ENCODE results near the gene KCNMA1.

Gene KCNMA1

DNA sequence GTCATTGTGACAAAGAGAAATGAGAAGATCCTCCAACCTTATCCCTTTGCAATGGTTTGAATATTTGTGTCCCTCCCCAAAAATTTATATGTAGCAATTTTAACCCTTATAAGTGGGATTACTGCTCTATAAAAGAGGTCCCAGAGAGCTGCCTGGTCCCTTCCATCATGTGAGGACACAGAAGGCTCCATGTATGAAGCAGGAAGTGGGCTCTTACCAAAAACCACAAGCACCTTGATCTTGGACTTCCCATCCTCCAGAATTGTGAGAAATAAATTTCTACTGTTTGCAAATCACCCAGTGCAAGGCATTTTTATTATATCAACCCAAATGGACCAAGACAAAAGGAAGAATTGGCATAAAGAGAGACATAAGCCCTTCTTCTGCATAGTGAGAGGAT, 95.7 kb downstream of the KCNMA1 start:
- no peak overlapping the region for H3K4me3 ChIP-seq (ENCODE audit: insufficient read depth, low read depth, low read length, poor library complexity, severe bottlenecking)
- H3K27ac ChIP-seq (ENCODE audit: insufficient read depth, low read length, poor library complexity, severe bottlenecking): no peak overlapping the region
- no peaks in the 10 kb centered on the region for H3K36me3 ChIP-seq (ENCODE audit: control insufficient read depth, insufficient read depth, low read length)
- no peaks in the 10 kb centered on the region for H3K27me3 ChIP-seq (replicated peaks; ENCODE audit: control insufficient read depth, insufficient read depth, low read length, poor library complexity, severe bottlenecking)
- DNase-seq: no peak
- H3K9me3 ChIP-seq (ENCODE audit: control insufficient read depth, low read length): no peaks in the 10 kb centered on the region
- H3K4me1 ChIP-seq (ENCODE audit: control insufficient read depth, insufficient read depth, low read length, poor library complexity, severe bottlenecking): no peaks in the 10 kb centered on the region

- no peaks in the 10 kb centered on the region for H3K4me1 ChIP-seq (ENCODE audit: control insufficient read depth, insufficient read depth, low read length, poor library complexity, severe bottlenecking)
- H3K4me3 ChIP-seq (ENCODE audit: insufficient read depth, low read depth, low read length, poor library complexity, severe bottlenecking): no peak overlapping the region
- H3K36me3 ChIP-seq (ENCODE audit: control insufficient read depth, insufficient read depth, low read length): no peaks in the 10 kb centered on the region
- no peak overlapping the region for H3K27ac ChIP-seq (ENCODE audit: insufficient read depth, low read length, poor library complexity, severe bottlenecking)
- H3K27me3 ChIP-seq (replicated peaks; ENCODE audit: control insufficient read depth, insufficient read depth, low read length, poor library complexity, severe bottlenecking): no peaks in the 10 kb centered on the region
- DNase-seq: no peak
- no peaks in the 10 kb centered on the region for H3K9me3 ChIP-seq (ENCODE audit: control insufficient read depth, low read length)
Observed at GRCh38 chr10:77541247-77541646, 96.4 kb downstream of the KCNMA1 start.

DNA sequence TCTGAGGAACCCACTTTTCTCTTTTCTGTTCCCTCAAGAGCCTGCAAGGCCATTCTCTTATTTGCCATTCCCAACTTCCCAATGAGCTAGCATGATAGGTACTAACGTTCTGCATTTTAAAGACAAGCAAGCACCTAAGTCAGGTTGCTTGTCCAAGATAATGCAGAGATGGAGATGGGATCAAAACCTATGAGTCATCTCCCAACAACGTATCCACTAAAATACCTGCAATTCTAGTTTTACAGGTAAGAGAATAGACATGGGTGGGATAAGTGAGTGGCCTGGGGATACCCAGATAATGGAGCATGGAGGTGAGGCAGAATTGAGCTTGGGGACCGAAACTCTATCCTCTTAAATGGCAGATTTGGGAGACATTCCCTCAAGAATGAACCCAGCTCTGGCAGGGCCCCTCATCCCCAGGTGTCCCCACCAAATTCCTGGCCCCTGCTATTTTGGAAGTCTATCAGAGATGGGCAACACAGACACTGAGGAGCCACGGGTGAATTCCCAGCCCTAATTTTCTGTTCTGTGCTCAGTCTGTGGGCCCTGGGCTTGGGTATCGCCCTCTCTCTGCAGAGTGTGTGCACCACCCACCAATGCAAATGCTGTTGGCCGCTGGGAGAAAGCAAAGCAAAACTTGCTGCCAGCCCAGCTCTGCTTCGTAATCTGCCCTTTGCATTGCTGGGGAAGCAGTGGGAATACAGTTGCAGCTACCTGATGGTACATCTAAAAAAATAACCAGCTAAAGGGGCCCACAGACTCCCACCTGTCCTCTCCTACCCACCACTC, 98.3 kb downstream of the KCNMA1 start:
- Histone ChIP-seq H3K36me3 (ENCODE audit: control insufficient read depth, insufficient read depth, low read length) (no peaks in the 10 kb centered on the region), H3K27ac (ENCODE audit: insufficient read depth, low read length, poor library complexity, severe bottlenecking) (no peak overlapping the region), H3K9me3 (ENCODE audit: control insufficient read depth, low read length) (no peaks in the 10 kb centered on the region), H3K27me3 (replicated peaks; ENCODE audit: control insufficient read depth, insufficient read depth, low read length, poor library complexity, severe bottlenecking) (no peaks in the 10 kb centered on the region), H3K4me1 (ENCODE audit: control insufficient read depth, insufficient read depth, low read length, poor library complexity, severe bottlenecking) (no peaks in the 10 kb centered on the region), H3K4me3 (ENCODE audit: insufficient read depth, low read depth, low read length, poor library complexity, severe bottlenecking) (no peak overlapping the region)
- no peak for DNase-seq

DNA sequence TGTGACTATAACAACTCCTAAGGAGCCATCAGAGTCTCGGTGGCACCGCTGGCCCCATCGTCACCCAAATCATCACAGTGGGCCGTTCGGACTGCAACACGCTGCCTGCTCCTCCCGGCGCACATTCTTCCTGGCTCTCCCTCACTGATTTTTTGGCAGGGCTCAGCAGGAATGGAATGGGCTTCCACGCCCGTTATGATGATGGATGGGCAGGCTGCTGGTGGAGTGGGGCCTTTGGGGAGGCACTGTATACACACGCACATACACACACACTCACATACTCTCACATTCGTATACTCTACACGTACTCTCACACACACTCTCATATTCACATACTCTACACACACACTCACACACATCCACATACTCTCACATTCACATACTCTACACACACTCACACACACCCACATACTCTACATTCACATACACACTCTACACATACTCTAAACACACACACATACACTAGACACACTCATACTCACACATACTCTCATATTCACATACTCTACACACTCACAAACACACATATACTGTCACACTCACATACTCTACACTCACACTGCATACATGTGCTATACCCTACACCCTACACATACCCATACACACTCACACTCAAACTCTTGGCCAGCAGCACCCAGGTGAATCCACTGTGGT, 99.8 kb downstream of the KCNMA1 start:
- no peak for DNase-seq
- no peaks in the 10 kb centered on the region for H3K9me3 ChIP-seq (ENCODE audit: control insufficient read depth, low read length)
- H3K4me3 ChIP-seq (ENCODE audit: insufficient read depth, low read depth, low read length, poor library complexity, severe bottlenecking): no peak overlapping the region
- no peaks in the 10 kb centered on the region for H3K27me3 ChIP-seq (replicated peaks; ENCODE audit: control insufficient read depth, insufficient read depth, low read length, poor library complexity, severe bottlenecking)
- no peak overlapping the region for H3K27ac ChIP-seq (ENCODE audit: insufficient read depth, low read length, poor library complexity, severe bottlenecking)
- H3K4me1 ChIP-seq (ENCODE audit: control insufficient read depth, insufficient read depth, low read length, poor library complexity, severe bottlenecking): no peaks in the 10 kb centered on the region
- H3K36me3 ChIP-seq (ENCODE audit: control insufficient read depth, insufficient read depth, low read length): no peaks in the 10 kb centered on the region

DNA sequence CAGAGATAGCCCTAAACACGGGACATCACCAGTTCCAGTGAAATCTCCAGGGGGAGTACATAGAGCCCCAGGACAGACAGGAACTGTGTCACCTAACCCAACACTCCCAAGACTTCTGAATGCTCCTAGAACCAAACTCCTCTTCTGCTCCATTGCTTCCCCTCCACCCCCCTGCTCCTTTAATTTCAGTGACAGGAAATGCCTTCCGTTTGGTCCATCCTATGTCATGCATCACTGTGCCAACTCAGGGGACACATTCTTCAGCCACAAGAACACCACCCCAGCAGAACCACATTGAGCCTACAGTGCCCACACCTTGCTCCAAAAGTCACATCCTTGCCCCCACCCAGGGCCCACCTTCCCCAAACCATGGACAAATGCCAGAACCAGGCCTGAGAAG, 100.5 kb downstream of the KCNMA1 start:
- Histone ChIP-seq H3K36me3 (ENCODE audit: control insufficient read depth, insufficient read depth, low read length) (no peaks in the 10 kb centered on the region), H3K27me3 (replicated peaks; ENCODE audit: control insufficient read depth, insufficient read depth, low read length, poor library complexity, severe bottlenecking) (no peaks in the 10 kb centered on the region), H3K27ac (ENCODE audit: insufficient read depth, low read length, poor library complexity, severe bottlenecking) (no peak overlapping the region), H3K4me3 (ENCODE audit: insufficient read depth, low read depth, low read length, poor library complexity, severe bottlenecking) (no peak overlapping the region), H3K9me3 (ENCODE audit: control insufficient read depth, low read length) (no peaks in the 10 kb centered on the region), H3K4me1 (ENCODE audit: control insufficient read depth, insufficient read depth, low read length, poor library complexity, severe bottlenecking) (no peaks in the 10 kb centered on the region)
- no peak for DNase-seq

DNA sequence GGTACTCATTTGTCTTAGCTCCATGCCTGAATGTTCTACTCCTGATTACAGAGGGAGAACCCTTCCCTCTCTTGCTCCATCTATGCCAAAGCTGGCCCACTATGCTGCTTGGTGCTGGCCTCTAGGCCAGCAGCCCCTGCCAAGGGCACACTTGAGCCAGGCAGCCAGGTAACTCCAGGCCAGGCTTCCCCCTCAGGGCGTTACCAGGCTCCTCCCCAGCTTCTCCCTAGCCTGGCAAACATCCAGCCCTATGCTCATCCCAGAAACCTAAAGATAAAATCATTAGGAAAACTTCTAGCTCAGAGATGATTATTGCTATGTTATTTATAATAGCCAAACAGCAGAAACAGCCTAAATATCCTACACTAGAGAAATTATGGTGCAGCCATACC, 103.7 kb downstream of the KCNMA1 start:
- H3K4me3 ChIP-seq (ENCODE audit: insufficient read depth, low read depth, low read length, poor library complexity, severe bottlenecking): no peak overlapping the region
- H3K9me3 ChIP-seq (ENCODE audit: control insufficient read depth, low read length): no peaks in the 10 kb centered on the region
- no peaks in the 10 kb centered on the region for H3K4me1 ChIP-seq (ENCODE audit: control insufficient read depth, insufficient read depth, low read length, poor library complexity, severe bottlenecking)
- H3K27me3 ChIP-seq (replicated peaks; ENCODE audit: control insufficient read depth, insufficient read depth, low read length, poor library complexity, severe bottlenecking): no peaks in the 10 kb centered on the region
- no peak for DNase-seq
- no peaks in the 10 kb centered on the region for H3K36me3 ChIP-seq (ENCODE audit: control insufficient read depth, insufficient read depth, low read length)
- H3K27ac ChIP-seq (ENCODE audit: insufficient read depth, low read length, poor library complexity, severe bottlenecking): no peak overlapping the region

DNA sequence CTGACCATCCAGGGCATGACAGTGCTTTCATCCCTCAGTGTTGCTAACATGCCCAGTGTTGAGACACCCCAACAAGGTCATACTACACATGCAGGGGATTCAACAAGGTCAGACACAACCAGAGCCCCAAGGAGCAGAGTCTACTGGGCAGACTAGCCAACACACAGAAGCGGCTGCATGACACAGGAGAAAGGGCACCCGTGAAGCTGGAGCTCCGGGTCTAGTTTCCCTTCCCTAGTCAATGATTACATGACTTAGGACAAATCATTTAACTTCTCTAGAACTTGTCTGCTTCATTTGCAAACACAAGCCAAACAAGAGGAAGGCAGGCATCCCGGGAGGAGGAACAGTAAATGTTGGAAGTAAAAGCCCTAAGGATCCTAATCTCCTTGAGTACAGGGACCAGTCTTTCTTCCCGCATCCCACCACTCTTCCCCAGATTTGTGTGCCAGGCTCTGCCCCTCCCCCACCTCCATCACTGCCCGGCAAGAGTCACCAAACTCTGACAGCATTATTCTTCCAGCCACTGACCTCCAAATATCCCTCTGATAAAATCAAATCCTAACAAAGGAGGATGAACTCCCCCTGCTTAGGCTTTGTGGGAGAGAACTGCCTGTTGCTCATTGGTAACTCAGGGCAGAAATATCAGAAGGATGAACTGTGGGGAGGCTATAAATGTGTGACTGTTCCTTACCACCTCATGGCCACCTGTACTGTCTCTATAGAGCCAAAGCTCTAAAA, 104.3 kb downstream of the KCNMA1 start:
- H3K9me3 ChIP-seq (ENCODE audit: control insufficient read depth, low read length): no peaks in the 10 kb centered on the region
- H3K36me3 ChIP-seq (ENCODE audit: control insufficient read depth, insufficient read depth, low read length): no peaks in the 10 kb centered on the region
- H3K4me3 ChIP-seq (ENCODE audit: insufficient read depth, low read depth, low read length, poor library complexity, severe bottlenecking): no peak overlapping the region
- H3K27ac ChIP-seq (ENCODE audit: insufficient read depth, low read length, poor library complexity, severe bottlenecking): no peak overlapping the region
- H3K27me3 ChIP-seq (replicated peaks; ENCODE audit: control insufficient read depth, insufficient read depth, low read length, poor library complexity, severe bottlenecking): no peaks in the 10 kb centered on the region
- no peaks in the 10 kb centered on the region for H3K4me1 ChIP-seq (ENCODE audit: control insufficient read depth, insufficient read depth, low read length, poor library complexity, severe bottlenecking)
- DNase-seq: no peak

GRCh38 chr10:77532068-77532467, 105.5 kb downstream of the KCNMA1 start:
- no peaks in the 10 kb centered on the region for H3K9me3 ChIP-seq (ENCODE audit: control insufficient read depth, low read length)
- DNase-seq: no peak
- H3K27ac ChIP-seq (ENCODE audit: insufficient read depth, low read length, poor library complexity, severe bottlenecking): no peak overlapping the region
- H3K36me3 ChIP-seq (ENCODE audit: control insufficient read depth, insufficient read depth, low read length): no peaks in the 10 kb centered on the region
- no peak overlapping the region for H3K4me3 ChIP-seq (ENCODE audit: insufficient read depth, low read depth, low read length, poor library complexity, severe bottlenecking)
- no peaks in the 10 kb centered on the region for H3K4me1 ChIP-seq (ENCODE audit: control insufficient read depth, insufficient read depth, low read length, poor library complexity, severe bottlenecking)
- H3K27me3 ChIP-seq (replicated peaks; ENCODE audit: control insufficient read depth, insufficient read depth, low read length, poor library complexity, severe bottlenecking): no peaks in the 10 kb centered on the region

- no peak overlapping the region for H3K27ac ChIP-seq (ENCODE audit: insufficient read depth, low read length, poor library complexity, severe bottlenecking)
- H3K4me3 ChIP-seq (ENCODE audit: insufficient read depth, low read depth, low read length, poor library complexity, severe bottlenecking): no peak overlapping the region
- H3K27me3 ChIP-seq (replicated peaks; ENCODE audit: control insufficient read depth, insufficient read depth, low read length, poor library complexity, severe bottlenecking): no peaks in the 10 kb centered on the region
- no peaks in the 10 kb centered on the region for H3K4me1 ChIP-seq (ENCODE audit: control insufficient read depth, insufficient read depth, low read length, poor library complexity, severe bottlenecking)
- no peak for DNase-seq
- H3K36me3 ChIP-seq (ENCODE audit: control insufficient read depth, insufficient read depth, low read length): no peaks in the 10 kb centered on the region
- H3K9me3 ChIP-seq (ENCODE audit: control insufficient read depth, low read length): no peaks in the 10 kb centered on the region
Observed at GRCh38 chr10:77531441-77532001, 106.1 kb downstream of the KCNMA1 start.

- Histone ChIP-seq H3K27ac (ENCODE audit: insufficient read depth, low read length, poor library complexity, severe bottlenecking) (no peak overlapping the region), H3K4me3 (ENCODE audit: insufficient read depth, low read depth, low read length, poor library complexity, severe bottlenecking) (no peak overlapping the region), H3K27me3 (replicated peaks; ENCODE audit: control insufficient read depth, insufficient read depth, low read length, poor library complexity, severe bottlenecking) (no peaks in the 10 kb centered on the region), H3K36me3 (ENCODE audit: control insufficient read depth, insufficient read depth, low read length) (no peaks in the 10 kb centered on the region), H3K9me3 (ENCODE audit: control insufficient read depth, low read length) (no peaks in the 10 kb centered on the region), H3K4me1 (ENCODE audit: control insufficient read depth, insufficient read depth, low read length, poor library complexity, severe bottlenecking) (no peaks in the 10 kb centered on the region)
- DNase-seq: no peak
Observed at GRCh38 chr10:77530011-77530410, 107.6 kb downstream of the KCNMA1 start.

All from effector memory CD4-positive, alpha-beta T cell (primary cell).